AG08396 (cell line): ENCODE data around the gene RASSF7.

ENCODE experiments used
- DNase-seq: peaks from one replicate; pipeline ENCODE4 v3.0.0; 2012; ENCODE audit warnings: low spot score, mixed read lengths

Gene RASSF7

DNA sequence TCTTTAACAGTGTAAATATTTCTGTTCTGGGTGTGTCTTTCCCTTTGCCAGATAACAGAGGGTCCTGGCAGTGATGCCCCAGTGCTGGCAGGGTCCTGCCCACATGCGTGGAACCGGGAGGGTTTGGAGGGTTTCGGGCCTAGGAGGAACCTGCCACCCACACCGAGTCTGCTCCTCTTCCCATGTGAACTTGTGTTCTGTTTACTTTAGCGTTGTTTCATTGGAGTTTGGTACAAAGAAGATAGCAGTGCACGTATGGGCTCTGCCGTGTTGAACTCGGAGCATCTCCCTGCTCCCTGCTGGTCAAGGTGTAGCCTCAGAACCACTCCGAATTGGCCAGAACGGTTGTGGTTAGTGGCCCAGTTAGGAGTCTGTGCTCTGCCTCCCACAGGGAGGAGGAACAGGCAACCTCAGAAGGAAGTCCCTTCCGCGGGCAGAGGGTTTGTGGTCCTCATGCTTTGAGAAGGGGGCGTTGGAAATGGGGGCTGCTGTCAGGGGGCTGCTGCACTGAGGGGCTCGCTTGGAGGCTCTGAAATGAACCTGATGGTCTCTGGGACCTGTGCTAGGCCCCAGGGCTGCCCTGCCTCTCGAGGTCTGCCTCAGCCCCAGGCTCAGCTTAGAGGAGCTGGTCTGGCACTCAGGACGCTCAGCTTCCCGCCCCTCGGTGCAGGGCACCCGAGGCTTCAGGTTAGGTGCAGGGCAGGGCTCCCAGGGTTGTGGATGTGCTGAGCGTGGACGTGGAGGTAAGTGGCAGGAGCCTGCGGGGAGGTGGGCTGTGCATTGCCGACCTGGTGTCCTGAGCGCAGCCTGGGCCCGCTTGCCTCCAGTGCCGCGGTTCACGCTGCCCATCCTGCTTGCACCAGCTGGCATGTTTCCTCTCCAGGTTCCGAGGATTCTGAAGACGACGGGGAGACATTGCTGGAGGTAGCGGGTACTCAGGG lies 25.9 kb downstream of the RASSF7 start:
- DNase-seq, result no peak

DNA sequence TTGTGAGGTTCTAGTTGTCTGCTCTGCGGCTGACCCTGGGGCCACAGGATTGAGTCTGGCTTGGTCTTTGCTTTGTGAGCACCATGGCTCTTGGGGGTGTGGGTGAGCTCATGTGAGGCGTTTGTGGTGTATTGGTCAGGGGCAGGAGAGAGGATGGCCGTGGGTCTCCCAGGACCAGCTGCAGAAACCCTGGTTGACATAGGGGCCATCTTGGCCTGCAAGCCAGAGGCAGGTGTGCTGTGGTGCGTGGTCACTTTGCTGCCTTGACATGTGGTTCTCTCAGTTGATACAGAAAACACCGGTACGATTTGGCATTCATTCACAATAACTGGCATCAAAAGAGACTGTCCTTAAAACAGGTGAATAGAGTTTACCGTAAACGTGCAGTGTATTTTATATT lies 26.8 kb downstream of the RASSF7 start:
- DNase-seq, result no peak

DNA sequence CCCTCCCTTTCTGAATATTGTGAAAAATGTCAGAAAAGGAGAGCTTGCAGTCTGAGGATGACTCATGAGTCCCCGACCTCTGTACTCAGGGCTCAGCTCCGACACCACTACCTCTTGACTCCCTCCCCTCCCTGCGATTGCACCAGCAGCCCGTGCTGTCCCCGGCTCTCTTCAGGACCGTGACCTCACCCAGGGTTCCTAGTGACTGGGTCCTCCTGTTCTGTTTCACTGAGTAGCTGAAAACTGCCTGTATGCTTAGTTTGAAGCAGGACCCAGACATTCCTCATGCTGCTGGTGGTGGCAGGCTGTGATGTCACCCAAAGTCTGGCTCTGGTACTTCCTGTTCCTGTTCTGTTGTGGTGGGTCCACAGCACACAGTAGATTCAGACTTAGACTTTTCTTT lies 27.2 kb downstream of the RASSF7 start:
- DNase-seq, result peak; percentile 64

DNA sequence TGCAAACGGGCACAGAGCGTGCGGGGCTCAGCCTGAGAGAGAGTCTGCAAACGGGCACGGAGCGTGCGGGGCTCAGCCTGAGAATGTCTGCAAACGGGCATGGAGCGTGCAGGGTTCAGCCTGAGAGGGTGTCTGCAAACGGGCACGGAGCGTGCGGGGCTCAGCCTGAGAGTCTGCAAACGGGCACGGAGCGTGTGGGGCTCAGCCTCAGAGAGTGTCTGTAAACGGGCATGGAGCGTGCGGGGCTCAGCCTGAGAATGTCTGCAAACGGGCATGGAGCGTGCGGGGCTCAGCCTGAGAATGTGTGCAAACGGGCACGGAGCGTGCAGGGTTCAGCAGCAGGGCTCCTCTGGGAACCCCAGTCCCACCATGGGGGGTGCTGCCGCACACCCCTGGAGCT lies 29.0 kb downstream of the RASSF7 start:
- no peak for DNase-seq

DNA sequence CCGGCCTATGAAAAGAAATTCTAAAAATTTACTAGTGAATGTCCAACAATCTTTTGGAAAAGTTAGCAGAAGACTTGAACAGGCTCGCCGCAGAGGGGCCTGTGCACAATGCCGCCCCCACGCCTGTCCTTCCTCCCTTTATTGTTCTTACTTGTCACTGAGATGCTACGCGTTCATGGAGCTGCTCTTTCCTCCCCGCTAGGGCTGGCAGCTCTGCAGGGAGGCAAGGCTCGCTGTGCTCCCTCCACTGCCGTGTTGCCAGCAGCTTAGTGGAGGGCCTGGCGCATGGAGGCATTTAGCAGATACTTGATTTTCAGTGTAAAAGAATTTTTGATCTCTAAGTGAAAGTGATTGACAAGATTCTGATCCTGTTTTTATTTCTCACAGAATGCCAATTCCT lies 30.2 kb downstream of the RASSF7 start:
- DNase-seq, result no peak

DNA sequence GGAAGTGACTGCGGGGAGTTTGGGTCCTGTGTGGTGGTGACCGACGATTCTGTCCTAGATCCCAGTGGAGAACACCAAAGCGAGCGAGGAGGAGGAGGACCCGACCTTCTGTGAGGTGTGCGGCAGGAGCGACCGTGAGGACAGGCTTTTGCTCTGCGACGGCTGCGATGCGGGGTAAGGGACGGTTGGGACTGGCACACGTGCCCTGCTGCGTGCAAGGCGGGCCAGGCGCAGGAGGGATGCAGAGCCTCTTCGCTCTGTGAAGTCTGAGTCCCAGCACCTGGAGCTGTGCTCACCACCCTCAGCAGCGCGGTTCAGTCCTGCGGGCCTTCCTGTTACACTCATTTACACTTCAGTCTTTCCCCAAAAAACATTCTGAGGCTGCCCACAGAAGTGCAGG lies 31.7 kb downstream of the RASSF7 start:
- no peak for DNase-seq

DNA sequence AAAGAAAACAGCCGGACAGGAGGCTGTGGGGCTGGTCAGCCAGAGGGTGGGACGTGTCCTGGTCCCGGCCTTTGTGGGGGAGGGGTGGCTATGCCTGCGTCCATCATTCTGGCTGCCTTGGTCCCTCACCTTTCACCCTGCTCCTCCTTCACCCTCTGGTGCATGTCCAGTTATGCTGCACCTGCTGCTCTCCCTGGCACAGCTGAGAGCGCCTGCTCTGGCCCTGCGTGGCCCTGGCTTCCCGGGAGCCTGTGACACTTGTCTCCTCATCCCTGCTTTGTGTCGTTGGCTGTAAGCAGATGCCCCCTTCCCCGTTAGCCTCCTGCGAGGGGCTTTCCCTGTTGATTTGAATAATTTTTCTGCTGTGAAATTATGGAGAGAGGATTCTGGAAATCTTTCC lies 32.1 kb downstream of the RASSF7 start:
- no peak for DNase-seq

DNA sequence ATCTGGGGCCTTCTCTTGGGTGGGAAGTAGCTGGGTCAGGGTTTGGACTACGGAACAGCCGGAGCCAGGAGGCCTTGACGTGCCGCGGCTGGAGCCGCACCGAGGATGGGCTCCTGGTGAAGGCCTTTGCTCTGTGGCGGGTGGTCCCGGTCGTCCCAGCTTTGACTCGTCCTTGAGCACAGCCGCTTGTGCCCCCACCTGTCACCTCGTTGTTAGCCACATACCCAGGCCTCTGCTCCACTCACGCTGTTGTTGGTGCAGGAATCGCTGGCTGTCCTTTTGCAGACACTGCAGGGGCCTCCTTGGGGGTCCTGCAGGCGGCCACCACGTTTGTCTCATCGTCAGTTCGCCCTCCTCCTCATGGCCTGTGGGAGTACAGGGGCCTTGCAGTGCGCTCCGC lies 32.6 kb downstream of the RASSF7 start:
- no peak for DNase-seq

DNA sequence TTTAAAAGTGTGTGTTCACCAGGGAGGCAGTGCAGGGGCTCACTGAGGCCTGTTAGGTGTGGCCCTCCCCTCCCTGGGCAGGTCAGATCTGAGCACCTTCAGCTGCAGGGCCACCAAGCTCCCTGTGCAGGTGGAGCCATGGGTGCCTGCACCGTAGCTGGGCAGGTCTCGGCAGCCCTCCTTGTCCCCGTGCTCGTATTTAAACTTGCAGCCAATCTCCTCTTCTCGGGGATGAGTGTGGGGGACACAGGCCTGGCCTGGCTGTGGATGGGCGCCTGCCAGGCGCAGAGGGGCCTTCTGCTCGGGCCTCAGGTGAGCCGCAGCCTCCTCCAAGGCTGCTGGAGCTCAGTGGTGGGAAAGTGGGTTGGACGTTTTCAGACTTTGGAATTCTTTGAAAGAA lies 34.6 kb downstream of the RASSF7 start:
- DNase-seq, result no peak

DNA sequence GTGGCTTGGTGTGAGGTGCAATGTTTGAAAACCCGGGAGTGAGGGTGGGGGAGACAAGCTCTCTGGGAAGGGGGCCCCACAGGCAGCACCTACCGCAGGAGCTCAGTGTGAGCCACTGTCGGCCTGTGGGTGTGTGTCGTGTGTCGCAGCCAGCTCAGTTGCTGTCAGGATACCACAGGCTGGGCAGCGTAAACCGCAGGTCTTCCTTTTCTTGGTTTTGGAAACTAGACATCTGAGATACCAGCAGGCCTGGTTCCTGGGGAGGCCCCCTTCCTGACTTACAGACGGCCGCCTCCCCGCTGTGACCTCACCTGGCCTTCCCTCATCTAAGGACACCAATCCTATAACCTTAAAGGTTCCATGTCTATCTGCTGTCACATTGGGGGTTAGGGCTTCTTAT lies 35.6 kb downstream of the RASSF7 start:
- DNase-seq, result no peak

DNA sequence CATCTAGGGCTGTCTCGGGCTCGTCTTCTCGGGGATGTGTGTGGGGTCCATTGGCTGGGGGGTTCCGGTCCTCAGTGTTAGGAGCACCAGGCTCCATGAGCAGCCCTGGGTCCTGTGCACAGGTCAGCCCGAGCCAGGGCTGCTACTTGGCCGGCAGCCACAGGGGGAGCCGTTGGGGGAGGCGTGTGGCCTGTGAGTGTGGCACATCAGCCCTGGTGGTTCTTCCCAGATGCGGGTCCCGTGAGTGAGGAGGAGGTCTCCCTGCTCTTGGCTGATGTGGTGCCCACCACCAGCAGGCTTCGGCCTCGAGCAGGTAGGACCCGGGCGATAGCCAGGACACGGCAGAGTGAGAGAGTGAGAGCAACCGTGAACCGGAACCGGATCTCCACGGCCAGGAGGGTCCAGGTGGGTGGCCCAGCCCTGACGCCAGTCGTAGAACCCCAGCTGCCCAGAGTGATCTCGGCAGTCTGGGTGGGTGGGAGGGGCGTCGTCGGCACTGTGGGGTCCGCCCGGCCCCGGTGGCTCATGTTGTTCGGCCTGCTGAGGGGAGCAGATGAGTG lies 36.5 kb downstream of the RASSF7 start:
- no peak for DNase-seq

DNA sequence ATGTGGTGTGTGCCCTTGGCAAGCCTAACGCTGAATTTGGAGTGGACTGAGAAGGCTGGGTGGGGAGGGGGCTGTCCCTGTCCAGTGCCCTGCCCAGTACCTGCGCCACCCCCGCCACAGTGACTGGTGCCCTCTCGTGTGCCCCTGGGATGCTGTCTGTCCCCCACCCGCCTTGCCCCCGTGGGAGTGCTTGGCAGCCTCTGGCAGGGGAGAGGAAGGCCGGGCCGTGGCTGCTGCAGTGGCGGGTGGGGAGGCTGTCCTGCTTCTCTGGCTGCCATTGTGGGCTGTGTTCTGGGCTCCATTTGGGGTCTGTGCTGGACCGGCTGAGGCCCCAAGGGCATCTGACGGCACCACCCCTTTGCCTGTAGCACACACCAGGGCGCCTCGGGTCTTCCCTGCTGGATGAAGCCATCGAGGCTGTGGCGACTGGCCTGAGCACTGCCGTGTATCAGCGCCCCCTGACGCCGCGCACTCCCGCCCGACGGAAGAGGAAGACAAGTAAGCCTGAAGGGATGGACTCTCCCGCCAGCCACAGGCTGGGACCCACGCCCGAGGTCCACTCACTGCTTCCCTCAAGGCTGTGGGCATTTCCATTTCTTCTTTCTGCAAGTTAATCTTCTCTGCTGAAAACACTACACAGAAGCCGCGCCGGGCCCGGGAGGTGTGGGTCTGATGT lies 37.4 kb downstream of the RASSF7 start:
- no peak for DNase-seq

DNA sequence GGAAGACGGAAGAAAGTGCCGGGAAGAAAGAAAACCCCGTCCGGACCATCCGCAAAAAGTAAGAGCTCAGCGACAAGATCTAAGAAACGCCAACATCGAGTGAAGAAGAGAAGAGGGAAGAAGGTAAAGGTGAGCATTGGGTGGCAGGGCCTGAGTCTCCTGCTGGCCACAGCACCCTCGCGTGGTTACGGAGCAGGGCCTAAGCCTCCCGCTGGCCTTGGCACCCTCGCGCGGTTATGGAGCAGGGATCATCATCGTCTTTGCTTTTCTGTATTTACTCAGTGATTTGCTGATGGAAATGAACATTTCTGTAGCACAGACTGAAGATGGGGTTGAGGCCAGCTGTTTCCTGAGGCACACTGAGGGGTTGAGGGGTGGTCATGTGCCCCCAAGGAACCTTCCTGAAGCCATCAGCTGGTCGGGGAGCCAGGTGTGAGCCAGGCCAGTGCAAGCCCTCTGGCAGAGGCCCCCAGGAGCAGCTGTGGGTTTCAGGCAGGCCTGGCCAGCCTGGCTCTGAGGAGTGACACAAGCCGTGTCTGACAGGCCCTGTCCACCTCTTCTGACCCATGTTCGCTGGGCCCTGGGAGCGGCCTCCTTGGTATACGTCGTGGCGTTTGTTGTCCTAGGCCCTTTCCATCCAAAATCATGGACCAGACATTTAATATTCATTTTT lies 40.9 kb downstream of the RASSF7 start:
- DNase-seq, result no peak

DNA sequence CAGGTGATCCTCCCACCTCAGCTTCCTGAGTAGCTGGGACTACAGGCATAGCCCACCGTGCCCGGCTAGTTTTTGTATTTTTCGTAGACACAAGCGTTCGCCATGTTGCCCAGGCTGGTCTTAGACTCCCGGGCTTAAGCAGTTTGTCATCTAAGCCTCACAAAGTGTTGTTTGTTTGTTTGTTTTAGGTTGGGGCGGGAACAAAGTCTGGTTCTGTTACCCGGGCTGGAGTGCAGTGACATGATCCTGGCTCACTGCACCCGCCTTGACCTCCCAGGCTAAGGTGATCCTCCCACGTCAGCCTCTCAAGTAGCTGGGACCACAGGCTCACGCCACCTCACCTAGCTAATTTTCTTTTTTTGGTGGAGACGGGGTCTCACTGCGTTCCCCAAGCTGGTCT lies 42.4 kb downstream of the RASSF7 start:
- no peak for DNase-seq

DNA sequence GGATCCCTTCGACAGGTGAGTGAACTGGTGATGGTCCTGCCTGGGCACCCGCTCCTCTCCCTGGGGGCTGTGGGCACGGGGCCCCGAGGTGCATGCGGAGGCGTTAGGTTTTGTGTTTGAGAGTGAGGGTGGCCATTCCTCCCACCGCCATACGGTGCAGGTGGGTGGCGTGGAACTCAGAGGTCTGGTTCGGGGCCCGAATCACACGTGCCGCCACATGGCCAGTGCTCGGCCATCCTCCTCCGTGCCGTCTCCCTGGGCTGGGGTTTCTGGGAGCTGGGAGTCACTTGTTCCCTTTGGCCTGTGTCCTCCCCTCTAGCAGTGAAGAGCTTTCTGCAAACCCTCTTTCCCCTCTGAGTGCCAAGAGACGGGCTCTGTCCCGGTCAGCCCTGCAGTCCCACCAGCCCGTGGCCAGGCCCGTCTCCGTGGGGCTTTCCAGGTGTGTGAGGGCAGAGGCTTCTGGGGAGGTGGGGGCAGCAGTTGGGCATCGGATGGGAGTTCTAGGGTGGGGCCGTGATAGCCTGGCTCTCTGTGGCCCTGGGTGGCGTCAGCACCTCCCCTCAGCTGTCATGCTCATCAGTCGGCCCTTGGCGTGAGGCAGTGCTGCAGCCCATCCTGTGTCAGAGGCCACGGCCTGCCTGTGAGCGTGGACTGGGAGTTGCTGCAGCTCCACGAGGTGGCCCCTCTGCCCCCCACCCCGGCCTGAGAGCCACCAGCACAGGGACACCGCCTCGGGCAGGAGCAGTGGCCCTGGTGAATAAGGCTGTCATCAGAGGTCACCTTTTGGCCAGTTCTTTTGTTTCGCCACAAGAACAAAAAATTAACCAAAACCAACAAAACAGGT lies 44.7 kb downstream of the RASSF7 start:
- DNase-seq, result no peak

DNA sequence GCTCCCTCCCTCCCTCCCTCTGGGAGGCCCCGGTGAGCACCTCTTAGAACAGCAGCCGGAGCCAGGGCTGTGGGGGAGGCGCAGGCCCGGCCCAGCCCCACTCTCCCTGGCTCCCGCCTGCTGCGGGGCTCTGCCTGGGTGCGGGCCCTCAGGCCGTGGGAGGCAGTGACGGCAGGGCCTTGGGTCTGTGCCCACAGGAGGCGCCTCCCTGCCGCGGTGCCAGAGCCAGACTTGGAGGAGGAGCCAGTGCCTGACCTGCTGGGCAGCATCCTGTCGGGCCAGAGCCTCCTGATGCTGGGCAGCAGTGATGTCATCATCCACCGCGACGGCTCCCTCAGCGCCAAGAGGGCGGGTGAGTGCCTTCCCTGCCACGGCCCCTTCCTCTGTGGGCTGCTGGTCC lies 45.5 kb downstream of the RASSF7 start:
- DNase-seq, result peak; percentile 63

DNA sequence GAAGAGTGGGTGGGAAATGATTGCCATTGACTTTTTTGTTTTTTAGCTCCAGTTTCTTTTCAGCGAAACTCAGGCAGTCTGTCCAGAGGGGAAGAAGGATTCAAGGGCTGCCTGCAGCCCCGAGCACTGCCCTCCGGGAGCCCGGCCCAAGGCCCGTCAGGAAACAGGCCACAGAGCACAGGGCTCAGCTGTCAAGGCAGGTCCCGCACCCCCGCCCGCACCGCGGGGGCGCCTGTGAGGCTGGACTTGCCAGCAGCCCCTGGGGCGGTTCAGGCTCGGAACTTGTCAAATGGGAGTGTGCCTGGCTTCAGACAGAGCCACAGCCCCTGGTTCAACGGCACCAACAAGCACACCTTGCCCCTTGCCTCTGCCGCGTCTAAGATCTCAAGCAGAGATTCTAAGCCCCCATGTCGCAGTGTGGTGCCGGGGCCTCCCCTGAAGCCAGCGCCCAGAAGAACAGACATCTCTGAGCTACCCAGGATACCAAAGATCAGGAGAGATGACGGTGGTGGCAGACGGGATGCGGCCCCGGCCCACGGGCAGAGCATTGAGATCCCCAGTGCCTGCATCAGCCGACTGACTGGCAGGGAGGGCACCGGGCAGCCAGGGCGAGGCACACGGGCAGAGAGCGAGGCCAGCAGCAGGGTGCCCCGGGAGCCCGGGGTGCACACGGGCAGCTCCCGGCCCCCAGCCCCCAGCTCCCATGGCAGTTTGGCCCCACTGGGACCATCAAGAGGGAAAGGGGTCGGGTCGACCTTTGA lies 46.4 kb downstream of the RASSF7 start:
- DNase-seq, result no peak

DNA sequence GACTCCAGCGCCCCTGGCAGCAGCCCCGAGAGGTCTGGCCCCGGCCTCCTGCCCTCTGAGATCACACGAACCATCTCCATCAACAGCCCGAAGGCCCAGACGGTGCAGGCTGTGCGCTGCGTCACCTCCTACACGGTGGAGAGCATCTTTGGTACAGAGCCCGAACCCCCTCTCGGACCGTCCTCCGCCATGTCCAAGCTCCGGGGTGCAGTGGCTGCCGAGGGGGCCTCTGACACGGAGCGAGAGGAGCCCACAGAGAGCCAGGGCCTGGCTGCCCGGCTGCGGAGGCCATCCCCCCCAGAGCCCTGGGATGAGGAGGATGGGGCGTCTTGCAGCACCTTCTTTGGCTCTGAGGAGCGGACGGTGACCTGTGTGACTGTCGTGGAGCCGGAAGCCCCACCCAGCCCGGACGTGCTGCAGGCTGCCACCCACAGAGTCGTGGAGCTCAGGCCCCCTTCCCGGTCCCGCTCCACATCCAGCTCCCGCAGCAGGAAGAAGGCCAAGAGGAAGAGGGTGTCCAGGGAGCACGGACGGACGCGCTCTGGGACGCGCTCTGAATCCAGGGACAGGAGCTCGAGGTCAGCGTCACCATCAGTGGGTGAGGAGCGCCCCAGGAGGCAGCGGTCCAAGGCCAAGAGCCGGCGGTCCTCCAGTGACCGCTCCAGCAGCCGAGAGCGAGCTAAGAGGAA lies 47.3 kb downstream of the RASSF7 start:
- no peak for DNase-seq

DNA sequence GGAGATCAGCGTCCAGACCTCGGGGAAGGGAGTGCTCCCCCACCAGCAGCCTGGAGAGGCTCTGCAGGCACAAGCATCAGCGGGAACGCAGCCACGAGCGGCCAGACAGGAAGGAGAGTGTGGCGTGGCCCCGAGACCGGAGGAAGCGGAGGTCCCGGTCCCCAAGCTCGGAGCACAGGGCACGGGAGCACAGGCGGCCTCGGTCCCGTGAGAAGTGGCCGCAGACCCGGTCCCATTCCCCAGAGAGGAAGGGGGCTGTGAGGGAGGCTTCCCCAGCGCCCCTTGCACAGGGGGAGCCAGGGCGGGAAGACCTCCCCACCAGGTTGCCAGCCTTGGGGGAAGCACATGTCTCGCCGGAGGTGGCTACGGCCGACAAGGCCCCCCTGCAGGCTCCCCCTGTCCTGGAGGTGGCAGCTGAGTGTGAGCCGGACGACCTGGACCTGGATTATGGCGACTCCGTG lies 48.1 kb downstream of the RASSF7 start:
- DNase-seq, result no peak

DNA sequence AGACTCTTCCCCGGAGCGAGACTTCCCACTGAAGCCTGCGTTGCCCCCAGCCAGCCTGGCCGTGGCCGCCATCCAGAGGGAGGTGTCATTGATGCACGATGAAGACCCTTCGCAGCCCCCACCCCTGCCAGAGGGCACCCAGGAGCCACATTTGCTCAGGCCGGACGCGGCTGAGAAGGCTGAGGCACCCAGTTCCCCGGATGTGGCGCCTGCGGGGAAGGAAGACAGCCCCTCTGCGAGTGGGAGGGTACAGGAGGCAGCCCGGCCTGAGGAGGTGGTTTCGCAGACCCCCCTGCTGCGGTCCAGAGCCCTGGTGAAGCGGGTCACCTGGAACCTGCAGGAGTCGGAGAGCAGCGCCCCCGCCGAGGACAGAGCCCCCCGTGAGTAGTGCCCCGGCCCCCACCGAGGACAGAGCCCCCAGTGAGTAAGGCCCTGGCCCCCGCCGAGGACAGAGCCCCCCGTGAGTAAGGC lies 48.6 kb downstream of the RASSF7 start:
- DNase-seq, result no peak
